ENCODE data around the gene GUCY2D.

Gene GUCY2D

DNA sequence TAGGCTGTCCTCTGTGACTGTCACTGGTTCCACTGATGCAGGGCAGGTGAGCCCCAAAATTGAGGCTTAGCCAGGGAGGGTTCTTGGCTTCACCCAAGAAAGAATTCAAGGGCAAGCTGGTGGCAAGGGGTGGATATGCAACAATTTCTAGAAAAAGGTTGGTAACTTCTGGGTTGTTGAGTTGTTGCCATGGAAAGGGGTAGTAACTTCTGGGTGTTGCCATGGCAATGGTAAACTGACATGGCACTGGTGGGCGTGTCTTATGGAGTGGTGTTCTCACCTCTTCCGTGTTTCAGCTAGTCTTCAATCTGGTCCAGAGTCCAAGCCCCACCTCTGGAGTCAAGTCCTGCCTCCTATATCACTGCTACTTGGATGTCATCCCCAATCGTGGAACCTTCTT lies 9.5 kb upstream of the GUCY2D start:
- no peak for DNase-seq

DNA sequence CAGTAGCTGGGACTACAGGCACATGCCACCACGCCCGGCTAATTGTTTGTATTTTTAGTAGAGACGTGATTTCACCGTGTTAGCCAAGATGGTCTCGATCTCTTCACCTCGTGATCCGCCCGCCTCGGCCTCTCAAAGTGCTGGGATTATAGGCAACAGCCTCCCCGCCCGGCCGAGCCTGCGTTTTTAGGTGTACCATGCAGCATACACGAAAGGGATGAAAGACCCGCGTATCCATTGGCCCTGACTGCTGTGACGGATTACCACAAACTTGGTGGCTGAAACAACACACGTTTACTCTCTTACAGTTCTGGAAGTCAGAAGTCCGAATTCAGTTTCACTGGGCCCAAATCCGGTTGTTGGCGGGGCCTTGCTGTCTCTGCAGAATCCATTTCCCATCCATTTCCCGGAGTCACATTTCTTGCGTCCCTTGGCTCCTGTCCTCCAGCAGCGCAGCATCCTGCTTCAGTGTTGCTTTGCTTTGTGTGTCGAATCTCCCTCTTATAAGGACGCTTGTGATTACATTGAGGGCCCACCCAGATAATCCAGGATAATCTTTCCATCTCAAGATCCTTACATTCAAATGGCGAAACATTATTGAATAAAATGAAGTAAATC lies 8.3 kb upstream of the GUCY2D start:
- no peak for DNase-seq

DNA sequence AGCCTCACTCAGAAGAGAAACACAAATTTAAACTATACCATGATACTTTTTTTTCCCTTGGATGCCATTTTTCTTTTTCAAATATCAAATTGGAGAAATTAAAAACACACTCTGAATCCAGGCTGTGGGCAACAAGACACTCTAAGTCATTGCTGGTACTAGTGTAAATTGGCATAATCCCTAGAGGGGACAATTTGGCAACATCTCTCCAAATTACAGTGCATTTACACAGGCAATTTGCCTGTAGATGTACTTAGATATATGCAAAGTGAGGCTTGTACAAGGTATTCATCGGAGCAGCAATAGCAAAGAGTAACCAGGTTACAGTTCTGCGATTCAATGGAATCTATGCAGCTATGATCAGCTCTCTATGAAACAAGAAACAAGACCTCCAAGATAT lies 6.7 kb upstream of the GUCY2D start:
- DNase-seq = no peak

DNA sequence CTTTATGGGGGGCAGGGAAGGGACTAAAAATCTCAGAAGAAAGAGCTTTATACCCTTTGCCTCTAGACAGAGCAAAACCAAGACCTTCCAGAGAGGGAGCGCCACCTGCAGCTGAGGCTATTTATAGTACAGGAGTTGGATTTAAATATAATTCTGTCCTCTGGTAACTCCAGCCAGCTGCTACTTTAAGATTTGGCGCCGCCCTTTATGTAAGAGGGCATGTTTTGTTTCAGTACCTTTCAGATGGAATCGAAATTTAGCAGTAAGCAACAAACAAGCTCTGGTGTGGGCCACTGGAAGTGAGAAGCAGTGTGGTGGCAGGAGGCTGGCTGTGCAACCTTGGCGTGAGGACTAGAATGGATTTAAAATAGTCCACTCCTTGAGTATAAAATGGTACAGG lies 5.2 kb upstream of the GUCY2D start:
- DNase-seq = no peak

DNA sequence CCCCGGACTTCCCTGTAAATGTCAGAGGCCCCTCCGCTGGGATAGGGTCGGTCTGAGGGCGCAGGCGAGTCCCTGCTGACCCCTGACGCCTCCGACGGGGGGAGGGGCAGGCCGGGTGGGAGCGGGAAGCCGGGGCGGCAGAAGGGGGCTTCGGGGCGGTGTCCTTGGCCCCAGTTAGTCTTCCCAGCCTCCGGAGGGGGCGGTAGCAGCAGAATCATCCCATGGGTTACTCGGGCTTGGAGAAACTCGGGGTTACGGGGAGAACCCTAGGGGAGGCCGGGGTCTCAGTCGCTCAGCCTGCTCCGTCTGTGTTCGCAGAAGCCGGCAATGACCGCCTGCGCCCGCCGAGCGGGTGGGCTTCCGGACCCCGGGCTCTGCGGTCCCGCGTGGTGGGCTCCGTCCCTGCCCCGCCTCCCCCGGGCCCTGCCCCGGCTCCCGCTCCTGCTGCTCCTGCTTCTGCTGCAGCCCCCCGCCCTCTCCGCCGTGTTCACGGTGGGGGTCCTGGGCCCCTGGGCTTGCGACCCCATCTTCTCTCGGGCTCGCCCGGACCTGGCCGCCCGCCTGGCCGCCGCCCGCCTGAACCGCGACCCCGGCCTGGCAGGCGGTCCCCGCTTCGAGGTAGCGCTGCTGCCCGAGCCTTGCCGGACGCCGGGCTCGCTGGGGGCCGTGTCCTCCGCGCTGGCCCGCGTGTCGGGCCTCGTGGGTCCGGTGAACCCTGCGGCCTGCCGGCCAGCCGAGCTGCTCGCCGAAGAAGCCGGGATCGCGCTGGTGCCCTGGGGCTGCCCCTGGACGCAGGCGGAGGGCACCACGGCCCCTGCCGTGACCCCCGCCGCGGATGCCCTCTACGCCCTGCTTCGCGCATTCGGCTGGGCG lies 542 bp downstream of the GUCY2D start:
- DNase-seq = no peak

DNA sequence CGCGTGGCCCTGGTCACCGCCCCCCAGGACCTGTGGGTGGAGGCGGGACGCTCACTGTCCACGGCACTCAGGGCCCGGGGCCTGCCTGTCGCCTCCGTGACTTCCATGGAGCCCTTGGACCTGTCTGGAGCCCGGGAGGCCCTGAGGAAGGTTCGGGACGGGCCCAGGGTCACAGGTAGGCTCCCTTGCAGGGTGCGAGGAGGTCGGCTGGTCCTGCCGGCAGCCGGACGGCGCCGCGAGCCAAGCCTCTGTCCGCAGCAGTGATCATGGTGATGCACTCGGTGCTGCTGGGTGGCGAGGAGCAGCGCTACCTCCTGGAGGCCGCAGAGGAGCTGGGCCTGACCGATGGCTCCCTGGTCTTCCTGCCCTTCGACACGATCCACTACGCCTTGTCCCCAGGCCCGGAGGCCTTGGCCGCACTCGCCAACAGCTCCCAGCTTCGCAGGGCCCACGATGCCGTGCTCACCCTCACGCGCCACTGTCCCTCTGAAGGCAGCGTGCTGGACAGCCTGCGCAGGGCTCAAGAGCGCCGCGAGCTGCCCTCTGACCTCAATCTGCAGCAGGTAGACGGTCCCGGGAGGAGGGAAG lies 1.3 kb downstream of the GUCY2D start:
- DNase-seq = no peak

DNA sequence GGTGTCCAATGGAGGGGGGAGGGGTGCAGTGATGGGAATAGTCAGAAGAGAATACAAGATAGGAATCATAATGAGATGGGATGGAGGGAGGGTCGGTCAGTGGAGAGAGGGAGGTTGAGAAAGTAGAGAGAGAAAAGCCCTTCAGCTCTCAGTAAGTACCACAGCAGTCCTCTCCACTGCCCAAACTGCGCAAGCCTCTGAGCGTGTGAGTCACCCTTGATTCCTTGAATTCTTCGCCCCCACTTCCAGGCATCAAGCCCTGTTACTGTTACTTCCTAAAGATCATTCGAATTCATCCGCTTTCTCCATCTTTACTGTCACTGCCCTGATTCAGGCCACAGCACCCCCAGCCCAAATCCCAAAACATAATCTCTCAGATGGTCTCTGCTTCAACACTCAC lies 2.5 kb downstream of the GUCY2D start:
- no peak for DNase-seq

DNA sequence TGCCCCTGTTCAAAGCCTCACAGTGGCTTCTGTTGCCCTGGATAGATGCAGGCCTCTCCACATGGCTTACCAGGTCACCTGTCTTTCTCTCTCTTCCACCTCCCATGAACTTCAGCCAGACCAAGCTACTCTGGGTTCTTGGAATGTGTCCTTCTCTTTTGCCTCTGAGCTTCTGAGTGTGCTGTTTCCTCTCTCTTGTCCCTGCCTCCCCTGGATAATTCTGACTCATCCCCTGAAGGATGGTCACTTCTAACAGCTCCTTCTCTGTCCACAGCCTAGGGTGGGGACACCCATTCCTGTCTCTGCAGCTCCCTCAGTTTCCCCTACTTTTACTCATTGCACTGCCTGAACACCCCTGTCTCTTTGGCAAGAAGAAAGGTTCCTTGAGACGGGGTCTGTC lies 2.9 kb downstream of the GUCY2D start:
- no peak for DNase-seq

DNA sequence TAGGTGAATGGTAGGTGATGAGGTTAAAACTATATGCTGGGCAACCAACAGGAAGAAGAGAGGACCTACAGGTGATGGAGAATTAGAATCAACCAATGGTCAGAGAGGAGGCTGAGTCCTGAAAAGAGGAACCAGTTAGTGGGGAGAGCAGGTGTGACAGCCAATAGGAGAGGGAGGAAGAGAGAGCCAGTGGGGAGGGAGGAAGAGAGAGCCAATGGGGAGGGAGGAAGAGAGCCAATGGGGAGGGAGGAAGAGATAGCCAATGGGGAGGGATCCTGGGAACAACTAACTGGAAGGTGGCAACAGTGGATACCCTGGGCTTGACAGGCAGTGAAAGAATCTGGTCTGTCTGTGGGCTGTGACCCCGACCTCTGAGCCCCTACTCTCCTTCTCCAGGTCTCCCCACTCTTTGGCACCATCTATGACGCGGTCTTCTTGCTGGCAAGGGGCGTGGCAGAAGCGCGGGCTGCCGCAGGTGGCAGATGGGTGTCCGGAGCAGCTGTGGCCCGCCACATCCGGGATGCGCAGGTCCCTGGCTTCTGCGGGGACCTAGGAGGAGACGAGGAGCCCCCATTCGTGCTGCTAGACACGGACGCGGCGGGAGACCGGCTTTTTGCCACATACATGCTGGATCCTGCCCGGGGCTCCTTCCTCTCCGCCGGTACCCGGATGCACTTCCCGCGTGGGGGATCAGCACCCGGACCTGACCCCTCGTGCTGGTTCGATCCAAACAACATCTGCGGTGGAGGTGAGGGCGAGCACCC lies 3.7 kb downstream of the GUCY2D start:
- no peak for DNase-seq

DNA sequence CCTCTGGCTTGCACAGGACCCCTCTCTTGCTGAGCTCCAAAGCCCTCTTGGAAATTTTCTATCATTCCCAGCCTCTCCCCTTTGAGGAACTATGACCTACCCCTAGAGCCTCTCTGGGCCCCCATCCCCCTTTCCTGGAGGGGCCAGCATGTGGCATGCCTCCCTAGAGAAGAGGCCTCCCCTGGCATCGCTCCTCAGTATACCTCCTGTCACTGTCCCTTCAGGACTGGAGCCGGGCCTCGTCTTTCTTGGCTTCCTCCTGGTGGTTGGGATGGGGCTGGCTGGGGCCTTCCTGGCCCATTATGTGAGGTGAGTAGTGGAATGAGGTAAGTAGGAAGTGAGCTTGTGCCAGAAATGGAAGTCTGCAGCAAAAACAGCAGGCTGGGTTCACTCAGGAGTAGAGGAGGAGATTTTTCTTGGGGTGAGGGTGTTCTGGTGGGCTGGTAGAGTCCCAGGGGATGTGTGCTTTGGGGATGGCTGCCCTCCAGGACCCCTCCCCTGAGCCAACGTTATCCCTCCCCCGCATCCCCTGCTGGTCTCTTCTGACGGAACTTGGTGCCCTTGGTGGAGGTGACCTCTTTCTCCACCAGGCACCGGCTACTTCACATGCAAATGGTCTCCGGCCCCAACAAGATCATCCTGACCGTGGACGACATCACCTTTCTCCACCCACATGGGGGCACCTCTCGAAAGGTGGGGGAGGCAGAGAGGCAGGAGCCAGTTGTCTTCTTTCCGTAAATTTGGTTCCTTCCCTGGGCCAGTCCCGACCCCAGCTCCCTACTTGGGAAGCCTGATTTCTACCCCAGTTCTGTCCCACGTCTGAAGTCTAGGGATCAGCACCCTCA lies 4.6 kb downstream of the GUCY2D start:
- DNase-seq = no peak

DNA sequence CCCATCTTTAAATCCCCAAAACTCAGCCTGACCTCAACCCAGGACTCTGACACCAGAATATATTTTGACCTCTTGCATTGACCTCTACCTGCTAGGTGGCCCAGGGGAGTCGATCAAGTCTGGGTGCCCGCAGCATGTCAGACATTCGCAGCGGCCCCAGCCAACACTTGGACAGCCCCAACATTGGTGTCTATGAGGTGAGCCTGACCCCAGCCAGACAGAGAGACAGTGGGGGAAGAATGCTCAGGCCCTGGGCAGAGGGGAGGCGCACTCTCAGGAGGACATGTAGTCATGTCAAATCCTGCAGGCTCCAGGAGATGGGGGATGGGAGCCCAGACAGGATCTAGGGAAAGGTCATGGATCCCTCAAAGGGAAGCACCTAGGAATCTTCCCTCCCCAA lies 5.4 kb downstream of the GUCY2D start:
- DNase-seq = no peak

DNA sequence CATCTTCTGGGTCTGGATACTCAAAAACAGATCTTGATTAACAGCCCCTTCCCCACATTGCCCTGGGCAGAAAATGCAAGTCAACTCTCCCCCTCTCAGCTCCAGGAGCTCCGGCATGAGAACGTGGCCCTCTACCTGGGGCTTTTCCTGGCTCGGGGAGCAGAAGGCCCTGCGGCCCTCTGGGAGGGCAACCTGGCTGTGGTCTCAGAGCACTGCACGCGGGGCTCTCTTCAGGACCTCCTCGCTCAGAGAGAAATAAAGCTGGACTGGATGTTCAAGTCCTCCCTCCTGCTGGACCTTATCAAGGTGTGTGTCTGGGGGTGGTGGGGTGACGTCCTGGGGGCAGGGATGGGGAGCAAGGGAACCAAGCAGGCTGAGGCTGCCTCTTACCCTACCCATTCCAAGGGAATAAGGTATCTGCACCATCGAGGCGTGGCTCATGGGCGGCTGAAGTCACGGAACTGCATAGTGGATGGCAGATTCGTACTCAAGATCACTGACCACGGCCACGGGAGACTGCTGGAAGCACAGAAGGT lies 9.7 kb downstream of the GUCY2D start:
- no peak for DNase-seq

DNA sequence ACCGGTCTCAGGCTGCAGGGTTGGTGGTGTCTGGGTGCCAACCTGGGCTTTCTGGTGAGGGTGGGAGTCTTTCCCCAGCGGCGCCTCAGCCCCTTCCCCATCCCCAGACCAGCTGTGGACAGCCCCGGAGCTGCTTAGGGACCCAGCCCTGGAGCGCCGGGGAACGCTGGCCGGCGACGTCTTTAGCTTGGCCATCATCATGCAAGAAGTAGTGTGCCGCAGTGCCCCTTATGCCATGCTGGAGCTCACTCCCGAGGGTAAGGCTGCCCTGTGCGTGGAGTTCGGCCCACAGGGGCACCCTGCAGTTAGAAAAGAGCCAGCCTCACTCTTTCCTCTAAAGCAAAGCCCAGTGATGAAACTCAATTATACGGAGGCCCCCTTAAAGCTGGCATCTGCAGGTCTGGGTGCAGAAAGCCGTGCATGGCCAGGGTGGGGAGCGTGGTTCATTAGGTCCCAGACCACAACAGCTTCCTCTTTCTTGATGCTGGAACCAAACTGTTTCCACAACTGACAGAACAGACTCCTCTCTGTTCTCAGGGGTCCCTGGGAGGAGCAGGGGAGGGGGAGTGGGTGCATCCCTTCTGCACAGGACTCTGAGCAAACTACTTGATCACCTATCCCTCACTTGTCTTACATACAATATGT lies 10.7 kb downstream of the GUCY2D start:
- DNase-seq = no peak

DNA sequence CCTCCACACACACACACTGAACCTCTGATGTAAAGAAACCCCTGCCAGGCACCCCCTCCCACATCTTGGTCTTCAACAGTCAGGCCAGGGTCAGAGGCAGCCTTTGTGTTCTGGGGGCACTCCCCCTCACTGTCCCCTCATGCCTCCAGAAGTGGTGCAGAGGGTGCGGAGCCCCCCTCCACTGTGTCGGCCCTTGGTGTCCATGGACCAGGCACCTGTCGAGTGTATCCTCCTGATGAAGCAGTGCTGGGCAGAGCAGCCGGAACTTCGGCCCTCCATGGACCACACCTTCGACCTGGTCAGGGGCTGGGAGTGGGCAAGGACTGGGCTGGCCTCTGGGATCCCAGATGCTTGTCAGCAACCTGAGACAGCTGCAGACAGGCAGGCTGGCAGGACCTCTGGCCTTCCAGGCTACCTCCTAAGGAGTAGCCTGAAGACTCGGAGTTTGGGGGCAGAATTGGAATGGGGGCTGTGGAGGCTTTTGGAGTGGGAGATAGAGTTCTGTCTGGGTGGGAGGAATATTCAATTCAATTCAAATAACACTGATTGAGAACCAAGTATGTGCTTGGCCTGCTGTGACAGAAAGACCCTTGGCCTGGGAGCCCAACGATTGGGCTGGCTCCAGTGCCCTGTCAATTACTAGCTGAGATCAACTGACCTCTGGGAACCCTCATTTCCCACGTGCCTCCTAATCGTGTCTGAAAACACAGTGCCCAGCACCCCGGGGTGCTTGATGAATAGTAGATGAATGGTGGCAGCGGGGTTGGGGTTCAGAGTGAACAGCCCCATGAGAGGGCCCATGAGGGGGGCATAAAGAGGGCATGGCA lies 11.5 kb downstream of the GUCY2D start:
- no peak for DNase-seq

DNA sequence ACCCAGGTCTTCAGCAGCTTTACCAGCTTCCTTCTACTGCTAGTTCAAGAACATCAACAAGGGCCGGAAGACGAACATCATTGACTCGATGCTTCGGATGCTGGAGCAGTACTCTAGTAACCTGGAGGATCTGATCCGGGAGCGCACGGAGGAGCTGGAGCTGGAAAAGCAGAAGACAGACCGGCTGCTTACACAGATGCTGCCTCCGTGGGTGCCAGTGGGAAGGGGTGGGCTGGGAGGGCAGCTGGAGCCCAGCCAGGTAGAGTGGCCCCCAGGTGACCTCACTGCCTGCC lies 12.1 kb downstream of the GUCY2D start:
- DNase-seq = no peak

DNA sequence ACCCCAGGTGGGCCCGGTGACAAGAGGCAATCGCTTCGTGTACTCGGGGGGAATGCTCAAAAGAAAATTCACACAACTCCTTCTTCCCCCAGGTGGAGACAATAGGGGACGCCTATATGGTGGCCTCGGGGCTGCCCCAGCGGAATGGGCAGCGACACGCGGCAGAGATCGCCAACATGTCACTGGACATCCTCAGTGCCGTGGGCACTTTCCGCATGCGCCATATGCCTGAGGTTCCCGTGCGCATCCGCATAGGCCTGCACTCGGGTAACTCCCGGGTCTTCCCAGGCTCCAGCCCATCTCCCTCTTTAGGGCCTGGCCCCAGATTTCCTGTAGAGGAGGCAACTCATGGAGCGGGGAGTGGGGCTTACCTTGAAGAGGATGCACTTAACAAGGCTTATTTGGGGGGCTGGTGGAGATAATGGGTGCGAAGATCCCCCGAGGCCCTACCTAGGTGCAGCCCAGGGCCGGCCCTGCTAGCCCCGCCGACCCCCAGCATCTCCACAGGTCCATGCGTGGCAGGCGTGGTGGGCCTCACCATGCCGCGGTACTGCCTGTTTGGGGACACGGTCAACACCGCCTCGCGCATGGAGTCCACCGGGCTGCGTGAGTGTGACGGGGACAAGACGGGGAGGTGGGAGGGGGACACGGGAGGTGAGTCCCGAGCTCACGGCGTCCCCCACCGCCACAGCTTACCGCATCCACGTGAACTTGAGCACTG lies 13.0 kb downstream of the GUCY2D start:
- DNase-seq = no peak

DNA sequence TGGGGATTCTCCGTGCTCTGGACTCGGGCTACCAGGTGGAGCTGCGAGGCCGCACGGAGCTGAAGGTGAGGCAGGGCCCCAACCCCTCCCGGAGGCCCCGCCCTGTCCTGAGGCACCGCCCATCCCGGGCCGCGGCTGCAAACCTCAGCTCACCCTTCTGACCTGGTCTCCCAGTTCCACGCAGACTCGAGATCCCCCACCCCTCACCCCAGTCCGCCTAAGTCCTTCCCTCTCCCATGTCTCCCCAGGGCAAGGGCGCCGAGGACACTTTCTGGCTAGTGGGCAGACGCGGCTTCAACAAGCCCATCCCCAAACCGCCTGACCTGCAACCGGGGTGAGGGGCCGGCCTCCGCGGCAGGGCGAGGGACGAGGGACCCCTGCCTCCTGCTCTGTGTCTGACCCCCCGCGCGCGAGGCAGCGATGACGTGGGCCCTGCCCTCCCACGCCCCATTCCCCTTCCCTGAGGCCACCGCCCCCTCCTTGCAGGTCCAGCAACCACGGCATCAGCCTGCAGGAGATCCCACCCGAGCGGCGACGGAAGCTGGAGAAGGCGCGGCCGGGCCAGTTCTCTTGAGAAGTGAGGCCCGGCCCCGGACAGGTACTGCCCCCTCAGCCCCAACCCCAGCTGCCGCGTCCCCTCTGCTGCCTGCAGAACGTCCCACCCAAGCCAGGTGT lies 13.7 kb downstream of the GUCY2D start:
- DNase-seq = no peak

DNA sequence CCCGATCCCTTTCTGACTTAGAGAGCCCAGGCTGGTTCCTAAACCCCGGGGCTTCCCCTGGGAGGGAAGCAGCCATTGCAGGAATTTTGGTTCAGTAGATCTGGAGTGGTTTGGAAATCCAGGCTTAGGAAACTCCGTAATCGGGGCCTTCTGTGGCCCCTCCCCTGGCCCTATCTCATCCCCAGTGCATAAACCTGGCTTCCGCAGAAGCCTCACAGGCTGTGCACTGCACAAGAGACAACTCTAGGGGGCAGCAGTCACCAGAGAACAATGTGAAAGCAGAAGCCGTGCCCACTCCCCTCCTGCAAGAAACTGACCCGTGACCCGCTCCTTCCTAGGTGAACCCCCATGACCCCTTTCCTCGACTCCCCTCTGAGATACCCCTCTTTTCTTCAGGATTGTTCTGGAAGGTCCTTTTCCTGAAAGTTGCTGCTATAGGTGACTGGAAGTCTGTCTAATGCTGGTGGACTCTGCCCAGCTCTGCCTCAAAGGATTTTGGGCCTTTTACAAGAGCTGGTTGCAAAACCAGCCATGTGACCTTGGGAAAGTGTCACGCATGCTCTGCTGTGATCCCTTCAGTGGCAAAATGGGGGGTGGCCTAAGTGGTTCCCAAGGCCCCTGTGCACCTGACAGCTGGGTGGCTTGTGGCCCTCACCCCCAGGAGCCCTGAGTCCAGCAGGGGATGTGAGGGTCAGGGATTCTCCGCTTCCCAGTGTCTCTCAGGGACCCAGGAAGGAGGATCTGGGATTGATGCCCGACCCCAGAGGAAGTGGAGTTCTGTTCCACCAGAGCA lies 14.4 kb downstream of the GUCY2D start:
- DNase-seq = no peak

DNA sequence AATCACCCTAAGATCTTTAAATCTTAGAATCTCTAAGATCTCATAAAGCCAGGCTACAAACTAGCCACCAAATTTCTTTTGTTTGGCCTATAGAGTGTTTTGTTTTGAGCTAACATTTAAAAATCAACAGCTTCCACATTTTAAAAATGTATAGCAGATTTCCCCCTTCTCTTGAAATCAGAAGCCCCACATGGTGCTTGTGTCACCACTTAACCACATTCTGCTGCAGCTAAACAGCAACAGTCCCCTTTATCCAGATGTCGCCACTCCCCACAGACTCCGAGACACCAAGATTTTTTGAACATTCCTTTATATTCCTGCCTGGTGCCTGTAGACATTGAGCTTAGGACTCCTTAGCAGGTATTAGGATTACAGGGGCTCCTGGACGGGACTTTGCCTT lies 16.0 kb downstream of the GUCY2D start:
- DNase-seq = no peak

Data from left hindlimb (tissue), 1 donor.